ENCODE measurements around the gene TMEM200A.

DNA sequence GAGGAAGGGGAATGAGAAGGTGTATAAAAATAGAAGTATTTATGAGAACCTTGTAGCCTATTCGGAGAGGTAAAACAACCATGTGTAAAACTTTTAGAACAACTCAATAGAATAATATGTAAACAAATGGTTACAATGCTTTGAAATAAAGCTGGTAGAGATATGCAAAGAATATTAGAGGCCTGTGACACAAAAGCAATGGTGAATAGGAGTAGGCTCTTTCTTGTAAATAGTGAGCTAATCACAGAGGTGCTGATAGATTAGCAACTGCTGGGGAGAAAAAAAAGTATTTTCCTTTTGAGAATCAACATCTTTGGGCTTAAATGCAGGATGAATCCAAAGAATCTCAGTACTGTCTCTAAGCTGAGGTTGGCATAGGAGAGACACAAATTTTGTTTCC is 7.0 kb downstream of the TMEM200A start:
- no peak for TF ChIP-seq EZH2 (IDR thresholded peaks at IDR 0.05)
- TF ChIP-seq POLR2AphosphoS5 (IDR thresholded peaks at IDR 0.05; ENCODE audit: borderline replicate concordance, low read depth, low read length): no peak

Measured in SK-N-MC (cell line).